PC-9 (cell line): ENCODE data around the gene FUT8.

Experiments
- EZH2 ChIP-seq: fragments of 200-600 bp; sonication (generic); IDR thresholded peaks from 2 replicates; pipeline ENCODE4 v1.8.0; 2017; ENCODE audit warnings: antibody characterized with exemption, low read depth
- TF ChIP-seq, protein P1 (sequence below): fragments of 200-600 bp; sonication (generic); conservative IDR thresholded peaks from 2 replicates; pipeline ENCODE4 v1.6.1; 2017; ENCODE audit warnings: mixed run types, antibody characterized with exemption, mild to moderate bottlenecking, moderate library complexity

GRCh38 chr14:65632487-65632886, 220.0 kb downstream of the FUT8 start:
- TF ChIP-seq, protein P1, sequence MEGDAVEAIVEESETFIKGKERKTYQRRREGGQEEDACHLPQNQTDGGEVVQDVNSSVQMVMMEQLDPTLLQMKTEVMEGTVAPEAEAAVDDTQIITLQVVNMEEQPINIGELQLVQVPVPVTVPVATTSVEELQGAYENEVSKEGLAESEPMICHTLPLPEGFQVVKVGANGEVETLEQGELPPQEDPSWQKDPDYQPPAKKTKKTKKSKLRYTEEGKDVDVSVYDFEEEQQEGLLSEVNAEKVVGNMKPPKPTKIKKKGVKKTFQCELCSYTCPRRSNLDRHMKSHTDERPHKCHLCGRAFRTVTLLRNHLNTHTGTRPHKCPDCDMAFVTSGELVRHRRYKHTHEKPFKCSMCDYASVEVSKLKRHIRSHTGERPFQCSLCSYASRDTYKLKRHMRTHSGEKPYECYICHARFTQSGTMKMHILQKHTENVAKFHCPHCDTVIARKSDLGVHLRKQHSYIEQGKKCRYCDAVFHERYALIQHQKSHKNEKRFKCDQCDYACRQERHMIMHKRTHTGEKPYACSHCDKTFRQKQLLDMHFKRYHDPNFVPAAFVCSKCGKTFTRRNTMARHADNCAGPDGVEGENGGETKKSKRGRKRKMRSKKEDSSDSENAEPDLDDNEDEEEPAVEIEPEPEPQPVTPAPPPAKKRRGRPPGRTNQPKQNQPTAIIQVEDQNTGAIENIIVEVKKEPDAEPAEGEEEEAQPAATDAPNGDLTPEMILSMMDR = no peak
- no peak for TF ChIP-seq EZH2
